CD4-positive, CD25-positive, alpha-beta regulatory T cell (primary cell): Measurements from ENCODE around the gene NDUFAB1. TPM values are rescaled to one million over a fixed set of nuclear protein-coding genes. Genes with fewer than 3 reads are reported as not detected.

Experiments
- ATAC-seq, 2 donors: fragments of 150-1000 bp; cut with Tn5 transposase; one replicate each; pipeline ENCODE4 v1.10.0; 2021; ENCODE audit warnings: low read depth in 2 of 2, moderate number of reproducible peaks in 2 of 2, moderate library complexity in 1 of 2
- DNase-seq, 3 donors: peaks; one replicate each; pipeline versions ENCODE4 v3.0.0 to v3.0.0-alpha.2; 2012 to 2022; ENCODE audit warnings: mixed read lengths in 1 of 3
- H3K27ac ChIP-seq: one replicate; pipeline ENCODE4 v1.7.0; 2013; ENCODE audit warnings: mild to moderate bottlenecking, low read length; ENCODE audit not compliant: insufficient read depth, poor library complexity, severe bottlenecking
- H3K27me3 ChIP-seq: one replicate; pipeline ENCODE4 v1.7.0; 2013; ENCODE audit warnings: low read length; ENCODE audit not compliant: control insufficient read depth, insufficient read depth
- H3K36me3 ChIP-seq: one replicate; pipeline ENCODE4 v1.7.0; 2013; ENCODE audit warnings: mild to moderate bottlenecking, low read length, moderate library complexity; ENCODE audit not compliant: control insufficient read depth, insufficient read depth
- H3K4me1 ChIP-seq: 2 replicates; pipeline ENCODE4 v1.7.0; 2013; ENCODE audit warnings: mild to moderate bottlenecking, low read length; ENCODE audit not compliant: insufficient read depth, control insufficient read depth, poor library complexity, severe bottlenecking
- H3K4me3 ChIP-seq: one replicate; pipeline ENCODE4 v1.7.0; 2013; ENCODE audit warnings: low read depth, mild to moderate bottlenecking, low read length, moderate library complexity
- H3K9me3 ChIP-seq, 2 experiments: 1 replicate in 1 of 2; 2 replicates in 1 of 2; pipeline ENCODE4 v1.7.0; 2013; ENCODE audit warnings: low read length in 2 of 2, mild to moderate bottlenecking in 1 of 2, moderate library complexity in 1 of 2; ENCODE audit not compliant: control insufficient read depth in 2 of 2
- H3K27ac Mint-ChIP-seq, 3 donors: one replicate each; pipeline ENCODE4 v1.8.0; 2020 to 2022; ENCODE audit warnings: mild to moderate bottlenecking in 3 of 3, mixed read lengths in 3 of 3, moderate library complexity in 2 of 3
- H3K27me3 Mint-ChIP-seq: one replicate; pipeline ENCODE4 v1.8.0; 2022; ENCODE audit warnings: mild to moderate bottlenecking, mixed read lengths
- H3K36me3 Mint-ChIP-seq: one replicate; pipeline ENCODE4 v1.8.0; 2020; ENCODE audit warnings: mixed read lengths
- H3K4me1 Mint-ChIP-seq, 4 donors: one replicate each; pipeline ENCODE4 v1.8.0; 2020 to 2022; ENCODE audit warnings: mixed read lengths in 4 of 4, mild to moderate bottlenecking in 1 of 4
- H3K4me3 Mint-ChIP-seq, 4 donors: one replicate each; pipeline ENCODE4 v1.8.0; 2020 to 2022; ENCODE audit warnings: mild to moderate bottlenecking in 4 of 4, mixed read lengths in 4 of 4, moderate library complexity in 3 of 4
- H3K9me3 Mint-ChIP-seq, 7 donors: one replicate each; pipeline ENCODE4 v1.8.0; 2020 to 2022; ENCODE audit warnings: mixed read lengths in 7 of 7, mild to moderate bottlenecking in 3 of 7, moderate library complexity in 2 of 7
- polyA plus RNA-seq, 4 donors: library from polyadenylated mRNA; unstranded; fragments of 300-500 nt; fragmentation: Illumina TruSeq; gene quantifications; one replicate each; pipeline ENCODE4 v1.2.3, GENCODE V29; 2021
- total RNA-seq: library from RNA; stranded (reverse); gene quantifications from one replicate; pipeline ENCODE4 v1.2.3, GENCODE V29; 2022

The NDUFAB1 gene
- total and polyA plus RNA-seq, 5 donors from 2014 or later: 27.8 to 233 (median 212) TPM

- Histone ChIP-seq H3K27ac (no peak overlapping the region), H3K4me3 (no peak overlapping the region), H3K9me3 (no peaks in the 10 kb centered on the region), H3K4me1 (peaks cover 17% of the 10 kb centered on the region), H3K36me3 (peaks cover 63% of the 10 kb centered on the region), H3K27me3 (no peaks in the 10 kb centered on the region)
- no peak for ATAC-seq
- Mint-ChIP-seq H3K4me1 (peaks cover 11 to 40% (median 22%) of the 10 kb centered on the region in 4 donors), H3K4me3 (peak overlapping the region in 2 of 4 donors; percentile 40), H3K27me3 (no peaks in the 10 kb centered on the region), H3K27ac (no peak overlapping the region), H3K36me3 (peaks cover 29% of the 10 kb centered on the region), H3K9me3 (no peaks in the 10 kb centered on the region)
- DNase-seq: peak in 1 of 3 donors; percentile 7
Measured at GRCh38 chr16:23561586-23561985, 34.5 kb downstream of the NDUFAB1 start.

- peak in 1 of 3 donors; percentile 20 for DNase-seq
Measured at GRCh38 chr16:23557779-23558702, 38.1 kb downstream of the NDUFAB1 start.

GRCh38 chr16:23556881-23557778 lies 39.0 kb downstream of the NDUFAB1 start, which contains the start of the genes EARS2 and UBFD1:
TSS of gene EARS2 (minus strand) at chr16:23557350. CDS start at chr16:23557343, 7 bp downstream.
TSS of gene UBFD1 (plus strand) at chr16:23557727. CDS start at chr16:23557743, 16 bp downstream.
- H3K9me3 Mint-ChIP-seq: no peaks in the 10 kb centered on the region
- Histone ChIP-seq H3K4me1 (peaks cover 21% of the 10 kb centered on the region), H3K27me3 (no peaks in the 10 kb centered on the region), H3K27ac (peak within 1 kb of the TSS; percentile 91), H3K36me3 (peaks cover 24% of the 10 kb centered on the region), H3K4me3 (peak within 1 kb of the TSS; percentile 92), H3K9me3 (no peaks in the 10 kb centered on the region)
- DNase-seq (peak; percentile 89 to 99 (median 96)), ATAC-seq (peak; percentile 92)
- peak within 1 kb of the TSS; percentile 95 to 96 (median 95) for H3K27ac Mint-ChIP-seq
- peaks cover 20 to 48% (median 30%) of the 10 kb centered on the region in 4 donors for H3K4me1 Mint-ChIP-seq
- no peaks in the 10 kb centered on the region for H3K27me3 Mint-ChIP-seq
- H3K4me3 Mint-ChIP-seq: peak within 1 kb of the TSS; percentile 91 to 99 (median 95)
- peaks cover 5% of the 10 kb centered on the region for H3K36me3 Mint-ChIP-seq

More at GRCh38 chr16:23557779-23558702, 38.1 kb downstream of the NDUFAB1 start:
- no peaks in the 10 kb centered on the region for H3K9me3 ChIP-seq
- Mint-ChIP-seq H3K4me1 (peaks cover 20 to 51% (median 30%) of the 10 kb centered on the region in 4 donors), H3K4me3 (peak overlapping the region; percentile 91 to 99 (median 95)), H3K27me3 (no peaks in the 10 kb centered on the region), H3K36me3 (peaks cover 12% of the 10 kb centered on the region), H3K27ac (peak overlapping the region; percentile 95 to 96 (median 95)), H3K9me3 (no peaks in the 10 kb centered on the region)
- peaks cover 21% of the 10 kb centered on the region for H3K4me1 ChIP-seq
- H3K27me3 ChIP-seq: no peaks in the 10 kb centered on the region
- H3K36me3 ChIP-seq: peaks cover 32% of the 10 kb centered on the region
- H3K27ac ChIP-seq: peak overlapping the region; percentile 91
- ATAC-seq: no peak
- peak overlapping the region; percentile 80 for H3K4me3 ChIP-seq

DNA sequence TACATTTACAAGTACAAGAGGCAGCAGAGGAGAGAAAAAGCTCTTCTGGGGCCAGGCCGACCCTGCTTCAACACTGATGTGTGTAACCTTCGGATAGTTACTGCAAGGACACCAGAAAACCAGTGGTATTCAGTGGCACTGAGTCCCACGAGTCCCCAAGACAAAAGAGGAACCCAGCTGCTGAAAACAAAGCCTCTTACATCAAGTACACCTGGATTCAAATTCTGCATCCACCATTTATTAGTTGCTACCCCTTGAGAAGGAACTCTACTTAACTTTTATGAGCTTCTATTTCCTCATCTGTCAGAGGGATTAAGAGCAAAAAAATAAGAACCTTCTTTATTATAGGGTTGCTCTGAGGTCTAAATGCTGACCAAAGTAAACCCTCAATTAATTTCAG lies 41.6 kb downstream of the NDUFAB1 start:
- DNase-seq: no peak
- Mint-ChIP-seq H3K27ac (peak overlapping the region in 1 of 3 donors; percentile 28), H3K36me3 (peaks cover 12% of the 10 kb centered on the region), H3K4me3 (peak overlapping the region in 2 of 4 donors; percentile 5 to 91), H3K9me3 (no peaks in the 10 kb centered on the region), H3K27me3 (no peaks in the 10 kb centered on the region), H3K4me1 (peaks cover 13 to 35% (median 19%) of the 10 kb centered on the region in 4 donors)
- Histone ChIP-seq H3K36me3 (peaks cover 25% of the 10 kb centered on the region), H3K27me3 (no peaks in the 10 kb centered on the region), H3K4me3 (no peak overlapping the region), H3K4me1 (peaks cover 21% of the 10 kb centered on the region), H3K9me3 (no peaks in the 10 kb centered on the region), H3K27ac (no peak overlapping the region)
- ATAC-seq: no peak

DNA sequence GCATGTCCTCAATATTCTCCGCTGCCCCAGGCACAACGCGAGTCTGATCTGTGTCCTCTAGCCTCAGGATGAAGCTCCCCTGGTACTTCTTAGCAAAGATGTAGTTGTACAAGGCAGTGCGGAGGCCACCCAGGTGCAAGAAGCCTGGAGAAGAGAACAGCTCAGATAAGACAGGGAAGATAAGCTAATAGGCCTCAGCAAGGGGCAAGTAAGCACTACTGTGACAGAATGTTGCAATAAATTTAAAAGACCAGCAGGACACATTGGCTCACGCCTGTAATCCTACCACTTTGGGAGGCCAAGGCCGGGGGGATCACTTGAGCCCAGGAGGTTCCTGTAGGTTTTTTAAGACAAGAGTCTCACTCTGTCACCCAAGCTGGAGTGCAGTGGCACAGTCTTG lies 44.0 kb downstream of the NDUFAB1 start:
- Mint-ChIP-seq H3K4me3 (no peak overlapping the region), H3K9me3 (no peaks in the 10 kb centered on the region), H3K27me3 (no peaks in the 10 kb centered on the region), H3K27ac (no peak overlapping the region), H3K4me1 (peaks cover 6 to 20% (median 13%) of the 10 kb centered on the region in 4 donors), H3K36me3 (peaks cover 18% of the 10 kb centered on the region)
- ATAC-seq (no peak), DNase-seq (no peak)
- no peaks in the 10 kb centered on the region for H3K27me3 ChIP-seq
- peaks cover 8% of the 10 kb centered on the region for H3K4me1 ChIP-seq
- no peak overlapping the region for H3K27ac ChIP-seq
- H3K36me3 ChIP-seq: peaks cover 35% of the 10 kb centered on the region
- no peaks in the 10 kb centered on the region for H3K9me3 ChIP-seq
- no peak overlapping the region for H3K4me3 ChIP-seq

GRCh38 chr16:23549938-23550337 lies 46.2 kb downstream of the NDUFAB1 start:
- H3K27ac Mint-ChIP-seq: no peak overlapping the region
- H3K36me3 Mint-ChIP-seq: peaks cover 22% of the 10 kb centered on the region
- no peak overlapping the region for H3K27ac ChIP-seq

GRCh38 chr16:23544436-23544835 lies 51.7 kb downstream of the NDUFAB1 start:
- H3K36me3 ChIP-seq: peaks cover 49% of the 10 kb centered on the region

More at GRCh38 chr16:23549938-23550337, 46.2 kb downstream of the NDUFAB1 start:
- Mint-ChIP-seq H3K4me3 (no peak overlapping the region), H3K27me3 (no peaks in the 10 kb centered on the region), H3K9me3 (no peaks in the 10 kb centered on the region), H3K4me1 (peaks cover 3 to 9% (median 7%) of the 10 kb centered on the region in 4 donors)
- peaks cover 52% of the 10 kb centered on the region for H3K36me3 ChIP-seq
- DNase-seq (no peak), ATAC-seq (no peak)
- no peak overlapping the region for H3K4me3 ChIP-seq
- H3K27me3 ChIP-seq: no peaks in the 10 kb centered on the region
- no peaks in the 10 kb centered on the region for H3K9me3 ChIP-seq
- H3K4me1 ChIP-seq: no peaks in the 10 kb centered on the region

More at GRCh38 chr16:23544436-23544835, 51.7 kb downstream of the NDUFAB1 start:
- H3K4me3 Mint-ChIP-seq: no peak overlapping the region
- no peaks in the 10 kb centered on the region for H3K9me3 Mint-ChIP-seq
- DNase-seq (no peak), ATAC-seq (no peak)
- H3K27ac Mint-ChIP-seq: no peak overlapping the region
- Histone ChIP-seq H3K4me3 (no peak overlapping the region), H3K4me1 (no peaks in the 10 kb centered on the region), H3K27ac (no peak overlapping the region), H3K27me3 (no peaks in the 10 kb centered on the region), H3K9me3 (no peaks in the 10 kb centered on the region)
- peaks cover 0 to 2% (median 0%) of the 10 kb centered on the region in 4 donors for H3K4me1 Mint-ChIP-seq
- no peaks in the 10 kb centered on the region for H3K27me3 Mint-ChIP-seq
- peaks cover 16% of the 10 kb centered on the region for H3K36me3 Mint-ChIP-seq
